ENCODE data around the gene LRP1B.

GRCh38 chr2:141900826-141901225 is 230.0 kb downstream of the LRP1B start:
- TF ChIP-seq, protein P1, sequence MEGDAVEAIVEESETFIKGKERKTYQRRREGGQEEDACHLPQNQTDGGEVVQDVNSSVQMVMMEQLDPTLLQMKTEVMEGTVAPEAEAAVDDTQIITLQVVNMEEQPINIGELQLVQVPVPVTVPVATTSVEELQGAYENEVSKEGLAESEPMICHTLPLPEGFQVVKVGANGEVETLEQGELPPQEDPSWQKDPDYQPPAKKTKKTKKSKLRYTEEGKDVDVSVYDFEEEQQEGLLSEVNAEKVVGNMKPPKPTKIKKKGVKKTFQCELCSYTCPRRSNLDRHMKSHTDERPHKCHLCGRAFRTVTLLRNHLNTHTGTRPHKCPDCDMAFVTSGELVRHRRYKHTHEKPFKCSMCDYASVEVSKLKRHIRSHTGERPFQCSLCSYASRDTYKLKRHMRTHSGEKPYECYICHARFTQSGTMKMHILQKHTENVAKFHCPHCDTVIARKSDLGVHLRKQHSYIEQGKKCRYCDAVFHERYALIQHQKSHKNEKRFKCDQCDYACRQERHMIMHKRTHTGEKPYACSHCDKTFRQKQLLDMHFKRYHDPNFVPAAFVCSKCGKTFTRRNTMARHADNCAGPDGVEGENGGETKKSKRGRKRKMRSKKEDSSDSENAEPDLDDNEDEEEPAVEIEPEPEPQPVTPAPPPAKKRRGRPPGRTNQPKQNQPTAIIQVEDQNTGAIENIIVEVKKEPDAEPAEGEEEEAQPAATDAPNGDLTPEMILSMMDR (conservative IDR thresholded peaks at IDR 0.05 in 1 of 2, IDR thresholded peaks at IDR 0.05 in 1 of 2; ENCODE audit: extremely low read depth in 1 of 2, insufficient read depth in 1 of 2, low read depth in 1 of 2, low read length in 2 of 2): no peak
- no peak for TF ChIP-seq EZH2 (IDR thresholded peaks at IDR 0.05; ENCODE audit: borderline replicate concordance, low read length)
